Tibial nerve (tissue), 4 donors: Measurements from ENCODE around the gene CPXM1.

Source experiments
- CTCF ChIP-seq, 5 experiments: fragments of 200-600 bp in 3 of 5; fragments of 450-650 bp in 2 of 5; sonication (generic) in 3 of 5; IDR thresholded peaks; one replicate each; pipeline ENCODE4 v1.5.1; 2016 to 2019; ENCODE audit warnings: antibody characterized with exemption in 5 of 5, mild to moderate bottlenecking in 3 of 5, moderate library complexity in 2 of 5
- EP300 ChIP-seq, 2 donors: sonication (generic); formaldehyde crosslinking; IDR thresholded peaks; one replicate each; pipeline ENCODE4 v1.6.1; 2017; ENCODE audit warnings: antibody characterized with exemption in 2 of 2, mild to moderate bottlenecking in 1 of 2
- POLR2A ChIP-seq, 2 donors: fragments of 450-650 bp; IDR thresholded peaks; one replicate each; pipeline ENCODE4 v1.6.1; 2017; ENCODE audit warnings: antibody characterized with exemption in 2 of 2, mild to moderate bottlenecking in 2 of 2, moderate library complexity in 2 of 2

- no peak for TF ChIP-seq CTCF (IDR thresholded peaks at IDR 0.05)
- no peak for TF ChIP-seq EP300 (IDR thresholded peaks at IDR 0.05)
- no peak for TF ChIP-seq POLR2A (IDR thresholded peaks at IDR 0.05)
Measured at GRCh38 chr20:2805689-2806350, 5.4 kb upstream of the CPXM1 start.
